Activated naive CD4-positive, alpha-beta T cell (primary cell): Measurements from ENCODE around the gene HS3ST2.
"Not testable (repeated sequence)": the region's sequence is repeated elsewhere in the genome, so short reads cannot be mapped to it uniquely, and the experiment has no call there.

Experiments used
- DNase-seq, 4 experiments: peaks; one replicate each; lab custom pipeline; 2025; lab: John Stamatoyannopoulos, UW

The HS3ST2 gene

DNA sequence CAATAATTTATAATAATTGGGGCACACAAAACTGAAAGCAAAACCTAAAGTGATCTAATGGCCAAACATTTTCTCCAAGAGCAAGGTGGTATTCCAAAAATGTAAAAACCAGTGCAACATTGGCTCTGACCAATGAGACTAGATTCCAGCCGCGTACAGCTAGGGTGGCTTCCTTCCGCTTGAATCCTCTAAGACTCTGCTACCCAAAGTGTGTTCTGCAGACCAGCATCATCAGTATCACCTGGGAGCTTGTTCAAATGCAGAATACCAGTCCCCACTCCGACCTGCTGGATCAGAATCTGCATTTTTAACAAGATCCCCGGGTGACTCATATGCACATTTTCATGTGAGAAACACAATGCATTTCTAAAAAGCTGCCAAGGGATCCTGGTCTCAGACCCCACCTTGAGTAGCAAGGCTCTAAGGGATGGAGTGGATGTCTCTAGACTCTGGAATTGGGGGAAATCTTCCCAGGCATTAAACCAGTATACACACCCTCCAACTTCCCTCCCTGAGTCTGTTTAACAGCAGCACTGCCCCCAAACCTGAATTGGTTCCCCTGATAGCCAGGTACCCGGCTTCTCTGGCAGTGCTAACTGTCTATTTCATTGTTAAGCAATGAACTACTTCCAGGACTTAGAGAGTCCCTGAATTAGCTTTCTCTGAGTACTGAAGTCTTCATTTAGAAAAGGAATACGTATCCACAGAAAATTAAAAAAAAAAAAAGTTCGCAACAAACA, 118.2 kb downstream of the HS3ST2 start:
- no peak for DNase-seq

DNA sequence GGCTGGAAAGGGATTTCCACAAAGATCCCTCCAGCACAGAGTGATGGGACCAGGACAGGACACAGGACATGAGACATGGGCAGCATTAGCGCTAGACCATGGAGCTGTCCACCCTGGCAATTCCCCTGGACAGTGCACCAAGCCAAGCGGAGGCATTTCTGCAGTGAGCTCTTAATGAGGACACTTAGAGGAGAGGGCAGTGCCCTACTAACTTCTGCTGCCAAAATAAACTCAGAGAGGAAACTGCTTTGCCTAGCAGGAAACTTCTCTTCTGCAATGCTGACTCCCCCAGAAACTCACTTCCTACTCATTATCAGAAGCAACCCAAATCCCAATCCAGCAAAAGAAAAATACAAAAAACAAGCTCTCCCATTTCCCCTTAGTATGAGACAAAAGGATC, 119.2 kb downstream of the HS3ST2 start:
- no peak for DNase-seq

DNA sequence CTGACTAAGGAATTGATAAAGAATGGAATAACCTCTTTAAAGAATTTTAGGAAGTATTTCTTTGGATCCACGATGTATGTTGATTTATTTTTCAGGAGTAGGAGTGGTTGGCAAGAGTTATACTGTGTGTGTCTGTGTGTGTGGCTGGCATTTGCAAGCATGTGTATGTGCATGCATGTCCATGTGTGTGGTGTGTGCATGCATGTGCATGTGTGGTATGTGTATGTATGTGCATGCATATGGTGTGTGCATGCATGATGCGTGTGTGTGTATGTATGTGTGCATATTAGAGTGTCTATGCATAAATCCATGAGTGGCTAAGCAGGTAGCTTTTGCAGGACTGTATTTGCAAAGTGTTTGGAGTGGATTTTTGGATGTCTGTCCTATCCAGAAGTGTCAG, 120.8 kb downstream of the HS3ST2 start:
- DNase-seq: no peak

DNA sequence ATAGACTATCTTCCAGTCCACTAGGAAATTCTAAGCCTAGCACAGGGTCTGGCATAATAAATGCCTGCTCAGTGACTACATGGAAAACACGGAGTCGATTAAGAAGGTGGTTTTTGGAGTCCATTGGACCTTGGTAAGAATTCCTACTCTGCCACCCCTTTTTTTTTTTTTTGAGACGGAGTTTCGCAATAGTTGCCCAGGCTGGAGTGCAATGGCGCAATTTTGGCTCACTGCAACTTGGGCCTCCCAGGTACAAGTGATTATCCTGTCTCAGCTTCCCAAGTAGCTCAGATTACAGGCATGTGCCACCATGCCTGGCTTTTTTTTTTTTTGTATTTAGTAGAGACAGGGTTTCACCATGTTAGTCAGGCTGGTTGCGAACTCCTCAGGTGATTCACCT, 123.2 kb downstream of the HS3ST2 start:
- DNase-seq: no peak

DNA sequence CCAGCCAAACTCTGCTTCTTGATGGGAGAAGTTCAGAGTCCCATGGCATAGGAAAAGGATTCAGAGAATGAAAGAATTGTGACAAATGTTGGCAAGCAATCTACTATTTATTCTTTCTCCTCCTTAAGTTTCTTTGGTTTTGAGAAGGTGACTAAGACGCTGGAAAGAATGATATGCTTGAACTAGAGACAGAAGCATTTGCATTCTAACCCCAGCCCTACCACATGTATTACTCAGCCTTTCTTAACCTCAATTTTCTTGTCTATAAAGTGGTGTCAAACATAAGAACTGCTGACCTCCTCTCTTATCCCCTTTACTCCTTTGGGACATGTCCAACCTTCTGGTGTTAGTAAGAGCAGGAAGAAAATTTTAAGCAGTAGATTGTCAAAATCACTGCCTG, 124.7 kb downstream of the HS3ST2 start:
- DNase-seq: no peak

DNA sequence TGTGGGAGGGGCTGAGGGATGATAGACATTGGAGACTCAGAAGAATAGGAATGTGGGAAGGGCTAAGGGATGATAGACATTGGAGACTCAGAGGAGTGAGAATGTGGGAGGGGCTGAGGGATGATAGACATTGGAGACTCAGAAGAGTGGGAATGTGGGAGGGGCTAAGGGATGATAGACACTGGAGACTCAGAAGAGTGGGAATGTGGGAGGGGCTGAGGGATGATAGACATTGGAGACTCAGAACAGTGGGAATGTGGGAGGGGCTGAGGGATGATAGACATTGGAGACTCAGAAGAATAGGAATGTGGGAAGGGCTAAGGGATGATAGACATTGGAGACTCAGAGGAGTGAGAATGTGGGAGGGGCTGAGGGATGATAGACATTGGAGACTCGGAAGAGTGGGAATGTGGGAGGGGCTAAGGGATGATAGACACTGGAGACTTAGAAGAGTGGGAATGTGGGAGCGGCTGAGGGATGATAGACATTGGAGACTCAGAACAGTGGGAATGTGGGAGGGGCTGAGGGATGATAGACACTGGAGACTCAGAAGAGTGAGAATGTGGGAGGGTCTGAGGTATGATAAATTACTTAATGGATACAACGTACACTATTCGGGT, 125.9 kb downstream of the HS3ST2 start:
- DNase-seq: not testable (repeated sequence)

DNA sequence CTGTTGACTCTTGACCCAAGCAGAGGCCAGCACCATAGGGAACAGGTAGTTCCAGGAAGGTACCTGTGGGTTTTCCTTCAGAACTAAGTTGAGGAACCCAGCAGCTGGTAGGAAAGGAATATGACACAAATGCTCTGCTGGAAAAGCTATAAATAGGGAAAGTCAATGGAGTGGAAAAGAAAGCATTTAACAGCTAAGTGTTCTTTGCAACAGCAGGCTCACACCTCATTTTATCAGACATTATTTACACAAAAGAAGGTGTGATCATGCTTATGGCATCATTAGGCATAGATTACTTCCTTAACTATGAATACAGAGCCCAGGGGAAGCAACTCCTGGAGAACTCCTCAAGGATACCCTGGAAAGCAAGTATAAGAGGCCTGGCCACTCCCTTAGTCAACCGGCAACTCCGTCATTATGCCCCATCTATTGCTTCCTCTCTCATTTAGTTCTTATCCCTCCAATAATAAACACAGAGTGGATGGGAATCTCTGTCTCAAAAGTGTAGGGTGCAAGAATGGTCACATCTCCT, 128.1 kb downstream of the HS3ST2 start:
- DNase-seq: no peak

DNA sequence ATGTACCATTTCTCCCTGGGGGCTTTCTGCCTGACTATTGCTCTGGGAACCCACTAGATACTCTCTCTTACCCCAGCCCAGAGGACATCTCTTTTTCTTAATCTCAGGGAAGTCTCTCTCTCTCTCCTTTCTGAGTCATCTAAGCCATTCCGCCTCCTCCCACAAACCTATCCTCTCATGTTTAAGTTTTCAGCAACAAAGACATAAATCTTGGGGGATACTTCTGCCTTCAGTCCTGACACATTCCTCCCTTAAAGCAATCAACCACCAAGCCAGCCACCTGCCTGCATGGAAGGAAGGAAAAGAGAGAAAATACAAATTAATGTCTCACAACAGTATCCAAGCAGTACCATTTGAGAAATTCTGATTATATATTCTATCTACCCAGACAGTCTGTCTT, 128.8 kb downstream of the HS3ST2 start:
- DNase-seq: no peak

DNA sequence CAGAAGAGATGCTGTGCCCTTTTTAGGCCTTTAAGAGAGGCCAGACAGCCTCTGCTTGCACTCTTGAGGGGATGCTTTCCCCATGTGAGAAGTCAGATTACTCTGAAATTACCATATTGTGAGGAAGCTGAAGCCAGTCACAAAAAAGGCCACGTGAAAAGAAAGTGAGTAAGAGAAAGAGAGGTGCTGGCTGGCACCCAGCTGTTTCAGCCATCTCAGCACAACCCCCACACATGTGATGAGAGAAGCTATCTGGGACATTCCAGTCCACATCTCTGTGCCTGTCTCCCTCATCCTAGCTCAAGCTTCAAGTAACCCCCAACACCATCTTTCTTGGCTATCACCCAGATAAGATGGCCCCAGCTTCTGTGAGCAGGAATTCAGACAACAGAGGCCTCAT, 131.4 kb downstream of the HS3ST2 start:
- DNase-seq: no peak

DNA sequence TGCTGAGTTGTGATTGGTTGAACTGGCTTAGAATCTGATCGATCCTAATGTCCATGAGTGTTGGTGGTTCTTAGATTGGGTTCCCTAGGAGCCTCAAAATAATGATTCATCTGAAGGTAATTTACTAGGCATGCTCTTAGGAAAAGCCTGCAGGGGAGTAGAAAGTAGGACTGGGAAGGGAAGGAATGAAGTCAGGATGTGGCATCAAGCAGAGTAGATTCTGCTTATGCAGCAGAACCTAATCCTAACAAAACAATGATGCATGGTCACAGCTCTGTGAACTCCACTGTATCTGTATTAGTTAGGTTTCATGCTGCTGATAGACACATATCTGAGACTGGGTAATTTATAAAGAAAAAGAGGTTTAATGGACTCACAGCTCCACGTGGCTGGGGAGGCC, 132.5 kb downstream of the HS3ST2 start:
- DNase-seq: no peak

DNA sequence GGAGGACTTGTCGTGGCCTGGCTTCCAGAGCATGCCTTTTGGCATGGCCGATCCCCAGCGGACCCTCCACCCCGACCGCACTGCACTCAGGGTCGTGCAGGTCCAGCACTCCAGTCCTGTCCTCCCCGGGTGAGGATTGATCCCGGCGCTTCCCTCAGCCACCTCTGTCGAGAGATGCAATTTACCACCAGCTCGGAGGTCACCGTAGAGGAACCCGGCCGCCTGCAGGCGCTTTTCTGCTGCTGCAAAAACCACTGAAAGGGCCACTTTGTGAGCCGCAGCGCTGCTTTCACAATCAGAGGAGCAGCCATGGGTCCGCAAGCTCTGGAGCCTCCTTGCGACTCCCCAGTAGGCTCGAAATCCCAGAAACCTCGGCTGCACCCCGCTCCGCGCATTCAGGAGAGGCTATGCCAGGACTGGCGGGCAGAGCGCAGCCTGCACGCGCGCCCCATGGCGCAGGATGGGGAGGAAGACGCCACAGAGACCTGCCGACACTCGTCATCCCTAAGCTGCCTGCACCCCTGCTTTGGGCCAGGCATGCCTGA, 134.2 kb downstream of the HS3ST2 start:
- DNase-seq: no peak

DNA sequence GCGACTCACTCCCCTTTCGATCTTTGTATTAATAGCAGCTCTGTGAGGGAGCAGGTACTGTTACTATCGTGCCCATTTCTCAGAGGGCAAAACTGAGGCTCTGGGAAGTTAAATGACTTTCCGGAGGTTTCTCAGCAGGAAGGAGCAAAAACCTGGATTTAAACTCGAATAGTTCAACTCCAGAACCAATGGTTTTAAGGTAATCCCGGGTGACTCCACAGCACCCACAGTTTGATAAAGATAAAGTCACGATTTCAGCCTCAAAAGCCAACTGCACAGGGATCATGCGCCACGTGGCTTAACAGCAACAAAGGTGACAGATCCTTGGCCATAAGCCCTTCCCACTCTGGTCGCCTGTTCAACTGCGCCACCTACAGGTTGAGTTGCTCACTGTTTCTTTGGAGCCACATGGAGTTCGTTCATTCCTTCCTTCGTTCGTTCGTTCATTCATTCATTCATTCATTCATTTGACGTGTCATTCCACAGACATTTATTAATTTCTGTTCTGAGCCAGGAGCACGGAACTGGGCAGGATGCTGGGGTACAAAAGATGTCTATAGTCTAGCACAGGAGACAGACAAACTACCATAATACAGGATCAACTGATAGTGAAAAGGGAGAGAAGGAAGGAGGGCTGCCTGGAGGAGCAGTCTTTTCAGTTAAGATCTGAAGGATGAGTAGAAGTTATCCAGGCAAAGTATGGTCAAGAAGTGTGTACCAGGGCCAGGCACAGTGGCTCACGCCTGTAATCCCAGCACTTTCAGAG, 134.8 kb downstream of the HS3ST2 start:
- peak in 1 of 4 experiments; percentile 8 for DNase-seq

DNA sequence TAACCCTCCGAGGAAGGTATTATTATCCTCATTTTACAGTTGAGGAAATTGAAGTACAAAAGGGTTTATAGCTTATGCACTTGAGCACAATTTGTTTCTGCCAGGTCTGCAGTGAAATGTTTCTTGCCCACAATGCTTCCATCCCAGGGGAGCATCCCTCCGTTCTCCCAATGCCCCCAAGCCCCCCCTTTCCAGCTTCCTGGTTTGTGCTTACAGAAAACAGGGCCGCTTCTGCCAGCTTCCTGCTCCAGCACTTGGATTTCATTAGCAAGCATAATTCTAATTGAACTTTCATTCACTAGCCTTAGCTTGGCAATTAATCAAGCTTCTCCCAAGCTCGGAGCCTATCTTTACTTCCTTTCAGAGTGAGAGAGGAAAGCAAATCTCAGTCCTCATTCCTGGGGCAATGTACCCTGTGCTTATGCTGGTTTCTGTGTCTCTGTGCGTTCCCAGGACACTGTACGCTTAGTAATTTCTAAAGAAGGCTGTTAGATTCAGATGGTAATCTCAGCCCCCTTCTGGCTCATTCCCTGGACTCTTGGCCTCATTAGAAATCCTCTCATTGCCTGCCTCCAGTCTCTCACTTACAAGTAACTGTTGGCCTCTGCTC, 141.6 kb downstream of the HS3ST2 start:
- DNase-seq: no peak

DNA sequence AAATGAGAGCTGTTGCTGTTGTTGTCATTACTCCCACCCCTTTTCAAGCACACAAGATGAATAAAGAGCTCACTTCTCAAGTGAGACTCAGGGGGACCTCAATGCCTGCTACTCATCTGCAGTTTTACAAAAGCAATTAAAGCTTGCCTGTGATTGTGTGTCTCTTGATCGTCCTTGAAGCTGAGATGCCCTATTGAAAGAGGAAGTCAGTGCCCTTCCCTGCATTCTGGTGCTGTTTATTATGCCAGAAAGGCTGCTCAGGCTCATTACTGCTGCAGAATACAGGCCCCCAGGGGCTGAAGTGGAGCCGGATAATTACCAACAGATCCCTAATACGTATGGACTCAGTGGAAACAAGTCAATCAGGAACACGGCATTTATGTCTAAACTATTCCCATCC, 147.2 kb downstream of the HS3ST2 start:
- no peak for DNase-seq

DNA sequence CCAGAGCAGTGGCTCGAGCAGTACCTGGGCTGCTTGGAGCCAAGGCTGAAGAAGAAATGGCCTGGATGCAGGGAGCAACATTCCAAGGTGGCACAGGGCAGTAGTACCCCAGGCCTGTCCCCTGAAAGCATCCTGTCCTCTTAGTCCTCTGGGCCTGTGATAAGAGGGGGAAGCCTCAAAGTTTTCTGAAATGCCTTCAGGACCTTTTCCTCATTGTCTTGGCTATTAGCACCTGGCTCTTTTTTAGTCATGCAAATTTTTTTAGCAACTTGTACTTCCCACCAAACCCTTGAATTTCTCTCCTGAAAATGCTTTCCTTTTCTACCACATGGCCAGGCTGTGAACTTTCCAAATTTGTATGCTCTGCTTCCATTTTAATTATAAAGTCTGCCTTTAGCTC, 148.9 kb downstream of the HS3ST2 start:
- no peak for DNase-seq
